Hepatocyte (in vitro differentiated cells): Measurements from ENCODE around the gene JAK1. TPM values are rescaled to one million over a fixed set of nuclear protein-coding genes. Genes with fewer than 3 reads are reported as not detected.

Source experiments
- DNase-seq: peaks from one replicate; pipeline ENCODE4 v3.0.0-alpha.2; 2016; ENCODE audit warnings: low spot score
- H2AFZ ChIP-seq: fragments of 200-600 bp; sonication (generic); 2 replicates; pipeline ENCODE4 v1.6.0; 2016; ENCODE audit warnings: antibody characterized with exemption, mild to moderate bottlenecking
- H3K27ac ChIP-seq: fragments of 200-600 bp; sonication (generic); 2 replicates; pipeline ENCODE4 v1.5.1; 2016; ENCODE audit warnings: mild to moderate bottlenecking
- H3K27me3 ChIP-seq: fragments of 200-600 bp; sonication (generic); 2 replicates; pipeline ENCODE4 v1.6.1; 2016
- H3K36me3 ChIP-seq: fragments of 200-600 bp; sonication (generic); replicated peaks from 2 replicates; pipeline ENCODE4 v1.5.1; 2016; ENCODE audit warnings: low read depth; ENCODE audit not compliant: insufficient read depth
- H3K4me1 ChIP-seq: fragments of 200-600 bp; sonication (generic); 2 replicates; pipeline ENCODE4 v1.5.1; 2016; ENCODE audit warnings: mild to moderate bottlenecking, moderate library complexity; ENCODE audit not compliant: insufficient read depth
- H3K4me2 ChIP-seq: fragments of 200-600 bp; sonication (generic); 2 replicates; pipeline ENCODE4 v1.6.0; 2016
- H3K4me3 ChIP-seq: fragments of 200-600 bp; sonication (generic); 2 replicates; pipeline ENCODE4 v1.5.1; 2016; ENCODE audit warnings: mild to moderate bottlenecking
- H3K79me2 ChIP-seq: fragments of 200-600 bp; sonication (generic); 2 replicates; pipeline ENCODE4 v1.6.0; 2017; ENCODE audit warnings: mild to moderate bottlenecking
- H3K9me2 ChIP-seq: fragments of 200-600 bp; sonication (generic); replicated peaks from 2 replicates; pipeline ENCODE4 v1.6.0; 2017; ENCODE audit warnings: mild to moderate bottlenecking; ENCODE audit not compliant: insufficient read depth
- H3K9me3 ChIP-seq: fragments of 200-600 bp; sonication (generic); 2 replicates; pipeline ENCODE4 v1.5.1; 2016; ENCODE audit warnings: low read depth, mild to moderate bottlenecking
- H4K20me1 ChIP-seq: fragments of 200-600 bp; sonication (generic); 2 replicates; pipeline ENCODE4 v1.6.0; 2016; ENCODE audit warnings: mild to moderate bottlenecking; ENCODE audit not compliant: insufficient read depth, poor library complexity, severe bottlenecking
- CTCF ChIP-seq: fragments of 200-600 bp; sonication (generic); IDR thresholded peaks from 2 replicates; pipeline ENCODE4 v1.5.1; 2016; ENCODE audit warnings: antibody characterized with exemption, mild to moderate bottlenecking; ENCODE audit not compliant: poor library complexity
- EZH2 ChIP-seq: fragments of 200-600 bp; sonication (generic); IDR thresholded peaks from 2 replicates; pipeline ENCODE4 v1.6.1; 2016; ENCODE audit warnings: antibody characterized with exemption, mild to moderate bottlenecking, borderline replicate concordance
- EZH2phosphoT487 ChIP-seq: fragments of 200-600 bp; sonication (generic); IDR thresholded peaks from one replicate; pipeline ENCODE4 v1.6.1; 2018; ENCODE audit warnings: antibody characterized with exemption, mild to moderate bottlenecking, low read depth, moderate library complexity; ENCODE audit not compliant: unreplicated experiment, severe bottlenecking
- WGBS: methylation state at CpG from one replicate; pipeline ENCODE4 v1.1.6; 2016; ENCODE audit warnings: low lambda C conversion rate; ENCODE audit errors: missing lambda C conversion rate; 5-methylcytosine and 5-hydroxymethylcytosine counted together
- polyA plus RNA-seq: library from polyadenylated mRNA; unstranded; fragments of >200 nt; fragmentation: Nextera tagmentation; extraction: Ambion mirVana; gene quantifications from 2 replicates; pipeline ENCODE4 v1.2.1, GENCODE V29; 2016
- total RNA-seq: library from RNA; depleted of rRNA; stranded (reverse); fragments of >200 nt; gene quantifications from 2 replicates; pipeline ENCODE4 v1.2.3, GENCODE V29; 2014

Gene JAK1
- total and polyA plus RNA-seq, 2 experiments from 2014 or later: 60.2 to 102 TPM

DNA sequence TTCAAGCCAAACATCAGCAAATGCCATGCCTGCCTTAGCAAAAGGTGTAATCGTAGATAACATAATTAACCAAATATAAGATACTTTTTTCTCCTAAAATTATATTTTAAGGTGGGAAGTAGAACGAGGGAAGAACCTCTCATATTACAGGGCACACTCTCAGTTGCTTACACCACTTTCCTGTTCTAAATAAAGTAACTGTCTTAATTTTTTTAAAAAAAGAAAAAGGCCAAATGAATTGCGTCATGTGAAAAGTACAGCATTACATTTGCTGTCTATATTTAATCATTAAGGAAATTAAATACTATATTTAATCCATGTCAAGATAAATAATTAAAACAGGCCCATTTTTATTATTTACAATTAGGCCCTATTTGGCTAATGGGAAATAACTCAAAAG, 23.7 kb downstream of the JAK1 start:
- Histone ChIP-seq H3K79me2 (peaks cover 100% of the 10 kb centered on the region), H2AFZ (no peak overlapping the region), H3K4me3 (no peak overlapping the region), H3K27ac (no peak overlapping the region), H3K4me1 (no peaks in the 10 kb centered on the region), H3K9me2 (no peaks in the 10 kb centered on the region), H3K27me3 (no peaks in the 10 kb centered on the region), H3K36me3 (no peaks in the 10 kb centered on the region), H4K20me1 (peaks cover 3% of the 10 kb centered on the region), H3K9me3 (no peaks in the 10 kb centered on the region), H3K4me2 (no peak overlapping the region)
- DNase-seq: no peak
- TF ChIP-seq EZH2 (no peak), CTCF (no peak), EZH2phosphoT487 (no peak)
- 64% methylated on average over 3 of the region's 3 CpGs for WGBS

DNA sequence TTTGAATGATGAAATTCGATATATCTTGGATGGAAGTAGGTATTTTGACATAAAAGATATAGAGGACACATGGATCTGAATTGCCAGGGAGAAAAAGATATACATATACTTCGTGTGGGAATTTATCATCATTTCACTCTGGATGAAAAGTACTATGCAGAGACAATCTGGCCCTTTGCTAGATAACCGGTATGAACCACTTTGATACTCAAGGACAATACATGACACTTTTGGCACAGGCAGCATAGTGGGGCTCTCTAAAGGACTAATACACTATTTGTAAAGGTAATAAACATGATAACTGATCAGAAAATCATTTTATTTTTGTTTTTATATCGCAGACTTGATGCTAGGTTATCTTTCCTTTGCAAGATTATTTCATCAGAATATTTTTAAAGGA, 24.2 kb downstream of the JAK1 start:
- Histone ChIP-seq H3K79me2 (peaks cover 100% of the 10 kb centered on the region), H3K4me1 (no peaks in the 10 kb centered on the region), H3K4me2 (no peak overlapping the region), H3K27me3 (no peaks in the 10 kb centered on the region), H2AFZ (no peak overlapping the region), H3K9me3 (no peaks in the 10 kb centered on the region), H3K9me2 (no peaks in the 10 kb centered on the region), H3K4me3 (no peak overlapping the region), H3K36me3 (no peaks in the 10 kb centered on the region), H3K27ac (no peak overlapping the region), H4K20me1 (peaks cover 3% of the 10 kb centered on the region)
- DNase-seq: no peak
- TF ChIP-seq EZH2phosphoT487: no peak
- TF ChIP-seq EZH2: no peak
- TF ChIP-seq CTCF: no peak
- 94% methylated on average over 4 of the region's 4 CpGs for WGBS

DNA sequence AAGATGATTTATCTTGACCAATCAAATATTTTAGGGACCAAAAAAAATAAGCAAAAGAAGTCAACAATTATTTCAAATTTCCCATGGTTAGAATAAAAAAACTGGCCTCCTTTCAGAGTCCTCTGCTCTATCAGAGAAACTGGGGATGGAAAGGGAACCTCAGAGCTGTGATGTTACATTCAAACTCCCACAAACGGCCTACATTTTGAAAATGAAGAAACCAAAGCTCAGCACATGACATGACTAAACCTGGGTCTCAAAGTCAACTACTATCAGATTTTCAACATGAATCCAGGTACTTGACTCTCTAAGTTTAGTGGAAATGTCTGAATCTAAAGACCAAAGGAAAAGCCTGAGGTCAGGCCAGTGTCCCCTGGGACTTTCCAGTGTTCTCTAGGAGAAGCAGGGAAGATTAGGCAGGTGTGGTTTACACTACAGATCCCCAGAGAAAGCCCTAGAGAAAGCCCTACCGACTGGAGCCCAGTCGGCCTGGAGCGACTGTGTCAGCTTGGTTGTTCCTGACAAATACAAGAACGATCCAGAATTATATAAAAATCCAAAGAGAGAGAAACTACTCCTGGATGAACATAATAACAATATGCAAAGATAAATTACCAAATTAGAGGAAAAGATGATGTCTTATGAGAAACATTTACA, 24.8 kb downstream of the JAK1 start:
- TF ChIP-seq CTCF (no peak), EZH2phosphoT487 (no peak), EZH2 (no peak)
- H3K27me3 ChIP-seq: no peaks in the 10 kb centered on the region
- DNase-seq: no peak
- H3K4me2 ChIP-seq: no peak overlapping the region
- peaks cover 100% of the 10 kb centered on the region for H3K79me2 ChIP-seq
- 79% methylated on average over 5 of the region's 5 CpGs for WGBS
- no peaks in the 10 kb centered on the region for H3K4me1 ChIP-seq
- no peaks in the 10 kb centered on the region for H3K36me3 ChIP-seq
- H3K4me3 ChIP-seq: no peak overlapping the region
- H4K20me1 ChIP-seq: peaks cover 3% of the 10 kb centered on the region
- H3K27ac ChIP-seq: no peak overlapping the region
- no peaks in the 10 kb centered on the region for H3K9me2 ChIP-seq
- no peaks in the 10 kb centered on the region for H3K9me3 ChIP-seq
- no peak overlapping the region for H2AFZ ChIP-seq

DNA sequence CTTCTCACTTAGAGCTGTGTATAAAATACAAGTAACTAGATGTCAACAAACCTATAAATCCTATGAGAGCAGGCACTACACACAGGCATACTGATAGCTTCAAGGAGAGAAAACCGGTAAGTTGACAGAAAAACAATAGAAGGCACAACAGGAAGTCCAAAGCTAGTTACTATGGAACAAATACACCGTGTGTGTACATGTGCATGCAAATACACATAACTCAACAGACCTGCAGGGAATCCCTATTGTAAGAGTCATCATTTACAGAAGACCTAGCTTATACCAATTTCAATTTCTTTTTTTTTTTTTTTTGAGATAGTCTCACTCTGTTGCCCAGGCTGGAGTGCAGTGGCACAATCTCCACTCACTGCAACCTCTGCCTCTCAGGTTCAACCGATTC, 26.3 kb downstream of the JAK1 start:
- H3K9me3 ChIP-seq: no peaks in the 10 kb centered on the region
- TF ChIP-seq EZH2 (no peak), CTCF (no peak)
- H4K20me1 ChIP-seq: peaks cover 3% of the 10 kb centered on the region
- peaks cover 100% of the 10 kb centered on the region for H3K79me2 ChIP-seq
- H3K27me3 ChIP-seq: no peaks in the 10 kb centered on the region
- no peaks in the 10 kb centered on the region for H3K36me3 ChIP-seq
- H3K4me3 ChIP-seq: no peak overlapping the region
- no peak overlapping the region for H2AFZ ChIP-seq
- H3K27ac ChIP-seq: no peak overlapping the region
- H3K4me1 ChIP-seq: no peaks in the 10 kb centered on the region
- WGBS: 84% methylated on average over 3 of the region's 3 CpGs
- H3K4me2 ChIP-seq: no peak overlapping the region
- no peak for DNase-seq
- H3K9me2 ChIP-seq: no peaks in the 10 kb centered on the region
